Smooth muscle cell (in vitro differentiated cells): ENCODE measurements around the gene ANO9. TPM values are rescaled to one million over a fixed set of nuclear protein-coding genes. Genes with fewer than 3 reads are reported as not detected.

Experiments
- DNase-seq: peaks from one replicate; lab custom pipeline; 2025; ENCODE audit not compliant: unreplicated experiment; lab: John Stamatoyannopoulos, UW
- H2AFZ ChIP-seq: fragments of 200-600 bp; sonication (generic); 2 replicates; pipeline ENCODE4 v1.6.0; 2016; ENCODE audit warnings: antibody characterized with exemption, low read depth, mild to moderate bottlenecking
- H3F3A ChIP-seq: fragments of 200-600 bp; sonication (generic); 2 replicates; pipeline ENCODE4 v1.6.0; 2017; ENCODE audit warnings: antibody characterized with exemption, low read depth
- H3K27ac ChIP-seq: fragments of 200-600 bp; sonication (generic); 2 replicates; pipeline ENCODE4 v1.5.1; 2016; ENCODE audit warnings: low read depth, mild to moderate bottlenecking
- H3K27me3 ChIP-seq: fragments of 200-600 bp; sonication (generic); 2 replicates; pipeline ENCODE4 v1.6.1; 2016; ENCODE audit warnings: low read depth, mild to moderate bottlenecking
- H3K36me3 ChIP-seq: fragments of 200-600 bp; sonication (generic); 2 replicates; pipeline ENCODE4 v1.5.1; 2016; ENCODE audit warnings: low read depth
- H3K4me1 ChIP-seq: fragments of 200-600 bp; sonication (generic); 2 replicates; pipeline ENCODE4 v1.5.1; 2016; ENCODE audit warnings: low read depth
- H3K4me2 ChIP-seq: fragments of 200-600 bp; sonication (generic); 2 replicates; pipeline ENCODE4 v1.6.0; 2016; ENCODE audit warnings: mild to moderate bottlenecking
- H3K4me3 ChIP-seq: fragments of 200-600 bp; sonication (generic); 2 replicates; pipeline ENCODE4 v1.5.1; 2016; ENCODE audit warnings: mild to moderate bottlenecking
- H3K79me2 ChIP-seq: fragments of 200-600 bp; sonication (generic); 2 replicates; pipeline ENCODE4 v1.6.0; 2016; ENCODE audit warnings: low read depth, mild to moderate bottlenecking
- H3K9ac ChIP-seq: fragments of 200-600 bp; sonication (generic); 2 replicates; pipeline ENCODE4 v1.6.0; 2016; ENCODE audit warnings: low read depth
- H3K9me3 ChIP-seq: fragments of 200-600 bp; sonication (generic); replicated peaks from 2 replicates; pipeline ENCODE4 v1.5.1; 2016; ENCODE audit warnings: low read depth
- H4K20me1 ChIP-seq: fragments of 200-600 bp; sonication (generic); 2 replicates; pipeline ENCODE4 v1.6.0; 2016; ENCODE audit warnings: low read depth
- CTCF ChIP-seq: fragments of 200-600 bp; sonication (generic); IDR thresholded peaks from 2 replicates; pipeline ENCODE4 v1.5.1; 2017; ENCODE audit warnings: borderline replicate concordance, mild to moderate bottlenecking, antibody characterized with exemption; ENCODE audit not compliant: insufficient read depth, poor library complexity, severe bottlenecking
- WGBS: methylation state at CpG from one replicate; pipeline ENCODE4 v1.1.7; 2016; ENCODE audit warnings: low lambda C conversion rate; 5-methylcytosine and 5-hydroxymethylcytosine counted together
- polyA plus RNA-seq: library from polyadenylated mRNA; unstranded; fragments of >200 nt; fragmentation: Nextera tagmentation; extraction: Ambion mirVana; gene quantifications from 2 replicates; pipeline ENCODE4 v1.2.1, GENCODE V29; 2016
- total RNA-seq: library from RNA; depleted of rRNA; stranded (reverse); fragments of >200 nt; gene quantifications from 2 replicates; pipeline ENCODE4 v1.2.3, GENCODE V29; 2014

The ANO9 gene
- total and polyA plus RNA-seq, 2 experiments from 2014 or later, result 0.67 to 1.5 TPM

- Histone ChIP-seq H3K4me3 (no peak overlapping the region), H3K27me3 (no peaks in the 10 kb centered on the region), H3K4me2 (no peak overlapping the region), H3K4me1 (peaks cover 1% of the 10 kb centered on the region), H2AFZ (no peak overlapping the region), H4K20me1 (peaks cover 1% of the 10 kb centered on the region), H3K9me3 (no peaks in the 10 kb centered on the region), H3K79me2 (peaks cover 9% of the 10 kb centered on the region), H3K9ac (no peak overlapping the region), H3K36me3 (no peaks in the 10 kb centered on the region), H3K27ac (no peak overlapping the region), H3F3A (peaks cover 6% of the 10 kb centered on the region)
- DNase-seq, result no peak
- WGBS, result 85% methylated on average over 20 of the region's 20 CpGs
- no peak for TF ChIP-seq CTCF
These were observed 4.2 kb upstream of the ANO9 start for GRCh38 chr11:445765-446588.

- H3K4me3 ChIP-seq, result no peak overlapping the region
- no peak for DNase-seq
- no peak overlapping the region for H3K9ac ChIP-seq
- H3K79me2 ChIP-seq, result no peaks in the 10 kb centered on the region
- no peak for TF ChIP-seq CTCF
- WGBS, result 38% methylated on average over 12 of the region's 12 CpGs
- no peak overlapping the region for H3K27ac ChIP-seq
- no peaks in the 10 kb centered on the region for H3K27me3 ChIP-seq
- no peaks in the 10 kb centered on the region for H3K36me3 ChIP-seq
- no peaks in the 10 kb centered on the region for H3K4me1 ChIP-seq
- peaks cover 6% of the 10 kb centered on the region for H3F3A ChIP-seq
- no peaks in the 10 kb centered on the region for H4K20me1 ChIP-seq
- H3K4me2 ChIP-seq, result peak overlapping the region; percentile 71
- H2AFZ ChIP-seq, result peak overlapping the region; percentile 76
- no peaks in the 10 kb centered on the region for H3K9me3 ChIP-seq
These were observed 2.8 kb upstream of the ANO9 start for GRCh38 chr11:444396-445144.

- H4K20me1 ChIP-seq, result no peaks in the 10 kb centered on the region
- WGBS, result 89% methylated on average over 16 of the region's 16 CpGs
- H2AFZ ChIP-seq, result no peak overlapping the region
These were observed 1.9 kb upstream of the ANO9 start for GRCh38 chr11:443542-444199.

More at GRCh38 chr11:443542-444199, 1.9 kb upstream of the ANO9 start:
- Histone ChIP-seq H3K4me3 (no peak overlapping the region), H3K36me3 (no peaks in the 10 kb centered on the region), H3K27me3 (no peaks in the 10 kb centered on the region), H3K9me3 (no peaks in the 10 kb centered on the region), H3K9ac (no peak overlapping the region), H3K27ac (no peak overlapping the region), H3F3A (peaks cover 4% of the 10 kb centered on the region), H3K79me2 (no peaks in the 10 kb centered on the region), H3K4me1 (no peaks in the 10 kb centered on the region), H3K4me2 (no peak overlapping the region)
- no peak for DNase-seq
- TF ChIP-seq CTCF, result no peak
